IPS DF 6.9 (cell line): ENCODE results near the gene CCNB2.

ENCODE experiments used
- DNase-seq: peaks from one replicate; pipeline ENCODE4 v3.0.0-alpha.2; 2013; ENCODE audit warnings: low read depth, low spot score
- H3K27ac ChIP-seq: one replicate; pipeline ENCODE4 v1.5.1; 2013; ENCODE audit warnings: low read length, control low read depth
- H3K27me3 ChIP-seq: 2 replicates; pipeline ENCODE4 v1.6.1; 2013; ENCODE audit warnings: mild to moderate bottlenecking, low read length; ENCODE audit not compliant: control insufficient read depth, insufficient read depth
- H3K36me3 ChIP-seq: 2 replicates; pipeline ENCODE4 v1.6.1; 2013; ENCODE audit warnings: low read length; ENCODE audit not compliant: control insufficient read depth, insufficient read depth
- H3K4me1 ChIP-seq: 2 replicates; pipeline ENCODE4 v1.6.1; 2013; ENCODE audit warnings: low read length; ENCODE audit not compliant: control insufficient read depth, insufficient read depth
- H3K4me3 ChIP-seq: 2 replicates; pipeline ENCODE4 v1.5.1; 2013; ENCODE audit warnings: mild to moderate bottlenecking, low read length
- H3K9me3 ChIP-seq: 2 replicates; pipeline ENCODE4 v1.6.1; 2013; ENCODE audit warnings: low read length, inconsistent platforms; ENCODE audit not compliant: control insufficient read depth, insufficient read depth
- WGBS: extraction: QIAGEN DNeasy Blood & Tissue Kit; methylation state at CpG from one replicate; pipeline ENCODE4 v1.1.7; 2013; ENCODE audit warnings: mixed read lengths, missing lambda C conversion rate; ENCODE audit not compliant: insufficient read length, insufficient coverage; 5-methylcytosine and 5-hydroxymethylcytosine counted together

The CCNB2 gene

GRCh38 chr15:59150185-59150584 lies 45.2 kb downstream of the CCNB2 start:
- Histone ChIP-seq H3K4me3 (no peak overlapping the region), H3K27ac (no peak overlapping the region), H3K4me1 (no peaks in the 10 kb centered on the region), H3K36me3 (peaks cover 15% of the 10 kb centered on the region), H3K27me3 (no peaks in the 10 kb centered on the region), H3K9me3 (no peaks in the 10 kb centered on the region)
- no peak for DNase-seq
- no CpG with 5 or more reads among the region's 2 CpGs for WGBS

- Histone ChIP-seq H3K9me3 (no peaks in the 10 kb centered on the region), H3K27ac (no peak overlapping the region), H3K4me1 (no peaks in the 10 kb centered on the region), H3K4me3 (no peak overlapping the region), H3K27me3 (no peaks in the 10 kb centered on the region), H3K36me3 (peaks cover 17% of the 10 kb centered on the region)
- no CpG with 5 or more reads among the region's 6 CpGs for WGBS
- no peak for DNase-seq
These were observed 47.9 kb downstream of the CCNB2 start for GRCh38 chr15:59152694-59153450.

- Histone ChIP-seq H3K4me3 (no peak overlapping the region), H3K9me3 (no peaks in the 10 kb centered on the region), H3K27ac (no peak overlapping the region), H3K36me3 (peaks cover 20% of the 10 kb centered on the region), H3K27me3 (no peaks in the 10 kb centered on the region), H3K4me1 (no peaks in the 10 kb centered on the region)
- no CpG with 5 or more reads among the region's 8 CpGs for WGBS
- no peak for DNase-seq
These were observed 48.5 kb downstream of the CCNB2 start for GRCh38 chr15:59153466-59153865.

- Histone ChIP-seq H3K4me1 (no peaks in the 10 kb centered on the region), H3K27me3 (no peaks in the 10 kb centered on the region), H3K36me3 (peaks cover 23% of the 10 kb centered on the region), H3K4me3 (no peak overlapping the region), H3K9me3 (no peaks in the 10 kb centered on the region), H3K27ac (no peak overlapping the region)
- DNase-seq: no peak
- no CpG with 5 or more reads among the region's 8 CpGs for WGBS
These were observed 49.3 kb downstream of the CCNB2 start for GRCh38 chr15:59154243-59154642.

- no CpG with 5 or more reads among the region's 4 CpGs for WGBS
- Histone ChIP-seq H3K9me3 (no peaks in the 10 kb centered on the region), H3K36me3 (peaks cover 20% of the 10 kb centered on the region), H3K27me3 (no peaks in the 10 kb centered on the region), H3K4me1 (no peaks in the 10 kb centered on the region), H3K27ac (no peak overlapping the region), H3K4me3 (no peak overlapping the region)
- no peak for DNase-seq
These were observed 50.5 kb downstream of the CCNB2 start for GRCh38 chr15:59155431-59155830.

- H3K27ac ChIP-seq: no peak overlapping the region
- H3K4me3 ChIP-seq: no peak overlapping the region
- DNase-seq: no peak
- H3K27me3 ChIP-seq: no peaks in the 10 kb centered on the region
- no CpG with 5 or more reads among the region's 5 CpGs for WGBS
- H3K4me1 ChIP-seq: 0 out of 2 replicates have a peak, but pooled peaks cover 1% of the 10 kb centered on the region
- peaks cover 22% of the 10 kb centered on the region for H3K36me3 ChIP-seq
- no peaks in the 10 kb centered on the region for H3K9me3 ChIP-seq
These were observed 52.5 kb downstream of the CCNB2 start for GRCh38 chr15:59157396-59157795.

GRCh38 chr15:59157840-59158700 lies 53.1 kb downstream of the CCNB2 start:
- Histone ChIP-seq H3K9me3 (no peaks in the 10 kb centered on the region), H3K27ac (no peak overlapping the region), H3K27me3 (no peaks in the 10 kb centered on the region), H3K4me1 (0 out of 2 replicates have a peak, but pooled peaks cover 1% of the 10 kb centered on the region), H3K36me3 (peaks cover 19% of the 10 kb centered on the region), H3K4me3 (no peak overlapping the region)
- WGBS: no CpG with 5 or more reads among the region's 9 CpGs
- no peak for DNase-seq

- H3K27me3 ChIP-seq: no peaks in the 10 kb centered on the region
- no peak for DNase-seq
- H3K4me3 ChIP-seq: no peak overlapping the region
- H3K9me3 ChIP-seq: no peaks in the 10 kb centered on the region
- 0 out of 2 replicates have a peak, but pooled peaks cover 1% of the 10 kb centered on the region for H3K4me1 ChIP-seq
- peaks cover 13% of the 10 kb centered on the region; the same call in 1 of the 2 replicates for H3K36me3 ChIP-seq
- WGBS: no CpG with 5 or more reads among the region's 7 CpGs
- no peak overlapping the region for H3K27ac ChIP-seq
These were observed 53.7 kb downstream of the CCNB2 start for GRCh38 chr15:59158701-59159034.

- no peak overlapping the region for H3K4me3 ChIP-seq
- H3K27me3 ChIP-seq: no peaks in the 10 kb centered on the region
- DNase-seq: no peak
- H3K36me3 ChIP-seq: peaks cover 13% of the 10 kb centered on the region; the same call in 1 of the 2 replicates
- 0 out of 2 replicates have a peak, but pooled peaks cover 1% of the 10 kb centered on the region for H3K4me1 ChIP-seq
- no peaks in the 10 kb centered on the region for H3K9me3 ChIP-seq
- H3K27ac ChIP-seq: no peak overlapping the region
- WGBS: no CpG with 5 or more reads among the region's 9 CpGs
These were observed 54.3 kb downstream of the CCNB2 start for GRCh38 chr15:59159210-59159609.

GRCh38 chr15:59160880-59161593 lies 56.1 kb downstream of the CCNB2 start:
- peaks cover 13% of the 10 kb centered on the region; the same call in 1 of the 2 replicates for H3K36me3 ChIP-seq
- H3K4me1 ChIP-seq: 0 out of 2 replicates have a peak, but pooled peaks cover 1% of the 10 kb centered on the region
- WGBS: no CpG with 5 or more reads among the region's 23 CpGs
- no peaks in the 10 kb centered on the region for H3K9me3 ChIP-seq
- no peak for DNase-seq
- H3K4me3 ChIP-seq: no peak overlapping the region
- no peaks in the 10 kb centered on the region for H3K27me3 ChIP-seq
- no peak overlapping the region for H3K27ac ChIP-seq
